ENCODE results near the gene BARHL1. TPM values are rescaled to one million over a fixed set of nuclear protein-coding genes. Genes with fewer than 3 reads are reported as not detected.

Gene BARHL1
- total and polyA plus RNA-seq, 2 experiments from 2014 or later: not detected

- TF ChIP-seq EZH2phosphoT487 (IDR thresholded peaks at IDR 0.05; ENCODE audit: unreplicated experiment): no peak
- TF ChIP-seq NANOG (IDR thresholded peaks at IDR 0.05; ENCODE audit: borderline replicate concordance): no peak
- no peak for TF ChIP-seq EZH2 (IDR thresholded peaks at IDR 0.05; ENCODE audit: low read depth, unreplicated experiment)
- TF ChIP-seq ZNF114 (CRISPR knock-in tag; IDR thresholded peaks at IDR 0.05): no peak
- H3K9me3 Mint-ChIP-seq: no peaks in the 10 kb centered on the region
- Histone ChIP-seq H3K4me1 (ENCODE audit: insufficient read depth) (no peaks in the 10 kb centered on the region), H2AFZ (no peak overlapping the region), H3K27me3 (ENCODE audit: insufficient read depth) (no peaks in the 10 kb centered on the region), H3K4me2 (no peak overlapping the region), H3K27ac (ENCODE audit: low read depth) (no peak overlapping the region), H3K9me2 (ENCODE audit: insufficient read depth) (no peaks in the 10 kb centered on the region), H3K79me2 (replicated peaks; ENCODE audit: insufficient read depth) (no peaks in the 10 kb centered on the region), H3F3A (replicated peaks; ENCODE audit: low read depth) (0 out of 2 replicates have a peak, but pooled peaks cover 3% of the 10 kb centered on the region), H4K20me1 (replicated peaks; ENCODE audit: insufficient read depth) (peaks cover 3% of the 10 kb centered on the region; the same call in 1 of the 2 replicates), H3K4me3 (no peak overlapping the region), H3K36me3 (ENCODE audit: insufficient read depth) (peaks cover 10% of the 10 kb centered on the region; the same call in 1 of the 2 replicates)
- no peak overlapping the region for H3K27ac Mint-ChIP-seq
- no peak for DNase-seq (ENCODE audit: low spot score)
- no peak overlapping the region for H3K4me3 Mint-ChIP-seq
- H3K27me3 Mint-ChIP-seq (ENCODE audit: insufficient read depth, low read depth, poor library complexity): peaks cover 8% of the 10 kb centered on the region
- peaks cover 4% of the 10 kb centered on the region; the same call in 1 of the 3 replicates for H3K4me1 Mint-ChIP-seq
- H3K36me3 Mint-ChIP-seq (ENCODE audit: low read depth): peaks cover 63% of the 10 kb centered on the region
- peak; percentile 33; the same call in 2 of the 3 replicates for ATAC-seq
Observed at GRCh38 chr9:132609184-132609583, 26.8 kb downstream of the BARHL1 start.

- no peak overlapping the region for H2AFZ ChIP-seq
- no peaks in the 10 kb centered on the region for H3K9me2 ChIP-seq (ENCODE audit: insufficient read depth)
- Mint-ChIP-seq H3K36me3 (ENCODE audit: low read depth) (peaks cover 65% of the 10 kb centered on the region), H3K27ac (no peak overlapping the region), H3K4me1 (peaks cover 11% of the 10 kb centered on the region), H3K4me3 (no peak overlapping the region), H3K27me3 (ENCODE audit: insufficient read depth, low read depth, poor library complexity) (peaks cover 9% of the 10 kb centered on the region), H3K9me3 (no peaks in the 10 kb centered on the region)
- H3K27ac ChIP-seq (ENCODE audit: low read depth): no peak overlapping the region
- no peak overlapping the region for H3K4me3 ChIP-seq
- H3K4me2 ChIP-seq: no peak overlapping the region
- H3K79me2 ChIP-seq (replicated peaks; ENCODE audit: insufficient read depth): no peaks in the 10 kb centered on the region
- H4K20me1 ChIP-seq (replicated peaks; ENCODE audit: insufficient read depth): peaks cover 3% of the 10 kb centered on the region
- DNase-seq (ENCODE audit: low spot score) (no peak), ATAC-seq (no peak)
- H3K4me1 ChIP-seq (ENCODE audit: insufficient read depth): no peaks in the 10 kb centered on the region
- 0 out of 2 replicates have a peak, but pooled peaks cover 3% of the 10 kb centered on the region for H3F3A ChIP-seq (replicated peaks; ENCODE audit: low read depth)
- no peaks in the 10 kb centered on the region for H3K27me3 ChIP-seq (ENCODE audit: insufficient read depth)
- peaks cover 16% of the 10 kb centered on the region; the same call in 1 of the 2 replicates for H3K36me3 ChIP-seq (ENCODE audit: insufficient read depth)
- TF ChIP-seq EZH2 (IDR thresholded peaks at IDR 0.05; ENCODE audit: low read depth, unreplicated experiment) (no peak), EZH2phosphoT487 (IDR thresholded peaks at IDR 0.05; ENCODE audit: unreplicated experiment) (no peak), CREB1 (CRISPR knock-in tag; IDR thresholded peaks at IDR 0.05; ENCODE audit: low read depth) (no peak), ETS1 (IDR thresholded peaks at IDR 0.05) (no peak), STAT1 (IDR thresholded peaks at IDR 0.05; ENCODE audit: unreplicated experiment) (no peak), ZNF114 (CRISPR knock-in tag; IDR thresholded peaks at IDR 0.05) (no peak), NANOG (IDR thresholded peaks at IDR 0.05; ENCODE audit: borderline replicate concordance) (no peak)
- TF ChIP-seq, protein P1, sequence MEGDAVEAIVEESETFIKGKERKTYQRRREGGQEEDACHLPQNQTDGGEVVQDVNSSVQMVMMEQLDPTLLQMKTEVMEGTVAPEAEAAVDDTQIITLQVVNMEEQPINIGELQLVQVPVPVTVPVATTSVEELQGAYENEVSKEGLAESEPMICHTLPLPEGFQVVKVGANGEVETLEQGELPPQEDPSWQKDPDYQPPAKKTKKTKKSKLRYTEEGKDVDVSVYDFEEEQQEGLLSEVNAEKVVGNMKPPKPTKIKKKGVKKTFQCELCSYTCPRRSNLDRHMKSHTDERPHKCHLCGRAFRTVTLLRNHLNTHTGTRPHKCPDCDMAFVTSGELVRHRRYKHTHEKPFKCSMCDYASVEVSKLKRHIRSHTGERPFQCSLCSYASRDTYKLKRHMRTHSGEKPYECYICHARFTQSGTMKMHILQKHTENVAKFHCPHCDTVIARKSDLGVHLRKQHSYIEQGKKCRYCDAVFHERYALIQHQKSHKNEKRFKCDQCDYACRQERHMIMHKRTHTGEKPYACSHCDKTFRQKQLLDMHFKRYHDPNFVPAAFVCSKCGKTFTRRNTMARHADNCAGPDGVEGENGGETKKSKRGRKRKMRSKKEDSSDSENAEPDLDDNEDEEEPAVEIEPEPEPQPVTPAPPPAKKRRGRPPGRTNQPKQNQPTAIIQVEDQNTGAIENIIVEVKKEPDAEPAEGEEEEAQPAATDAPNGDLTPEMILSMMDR (conservative IDR thresholded peaks at IDR 0.05; ENCODE audit: low read depth in 2 of 2): no peak
- TF ChIP-seq, protein P2, sequence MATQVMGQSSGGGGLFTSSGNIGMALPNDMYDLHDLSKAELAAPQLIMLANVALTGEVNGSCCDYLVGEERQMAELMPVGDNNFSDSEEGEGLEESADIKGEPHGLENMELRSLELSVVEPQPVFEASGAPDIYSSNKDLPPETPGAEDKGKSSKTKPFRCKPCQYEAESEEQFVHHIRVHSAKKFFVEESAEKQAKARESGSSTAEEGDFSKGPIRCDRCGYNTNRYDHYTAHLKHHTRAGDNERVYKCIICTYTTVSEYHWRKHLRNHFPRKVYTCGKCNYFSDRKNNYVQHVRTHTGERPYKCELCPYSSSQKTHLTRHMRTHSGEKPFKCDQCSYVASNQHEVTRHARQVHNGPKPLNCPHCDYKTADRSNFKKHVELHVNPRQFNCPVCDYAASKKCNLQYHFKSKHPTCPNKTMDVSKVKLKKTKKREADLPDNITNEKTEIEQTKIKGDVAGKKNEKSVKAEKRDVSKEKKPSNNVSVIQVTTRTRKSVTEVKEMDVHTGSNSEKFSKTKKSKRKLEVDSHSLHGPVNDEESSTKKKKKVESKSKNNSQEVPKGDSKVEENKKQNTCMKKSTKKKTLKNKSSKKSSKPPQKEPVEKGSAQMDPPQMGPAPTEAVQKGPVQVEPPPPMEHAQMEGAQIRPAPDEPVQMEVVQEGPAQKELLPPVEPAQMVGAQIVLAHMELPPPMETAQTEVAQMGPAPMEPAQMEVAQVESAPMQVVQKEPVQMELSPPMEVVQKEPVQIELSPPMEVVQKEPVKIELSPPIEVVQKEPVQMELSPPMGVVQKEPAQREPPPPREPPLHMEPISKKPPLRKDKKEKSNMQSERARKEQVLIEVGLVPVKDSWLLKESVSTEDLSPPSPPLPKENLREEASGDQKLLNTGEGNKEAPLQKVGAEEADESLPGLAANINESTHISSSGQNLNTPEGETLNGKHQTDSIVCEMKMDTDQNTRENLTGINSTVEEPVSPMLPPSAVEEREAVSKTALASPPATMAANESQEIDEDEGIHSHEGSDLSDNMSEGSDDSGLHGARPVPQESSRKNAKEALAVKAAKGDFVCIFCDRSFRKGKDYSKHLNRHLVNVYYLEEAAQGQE (IDR thresholded peaks at IDR 0.05; ENCODE audit: unreplicated experiment): no peak
Observed at GRCh38 chr9:132609829-132610228, 27.4 kb downstream of the BARHL1 start.
